ENCODE measurements around the gene RAB31.
"Not testable (repeated sequence)": the region's sequence is repeated elsewhere in the genome, so short reads cannot be mapped to it uniquely, and the experiment has no call there.

Gene RAB31

DNA sequence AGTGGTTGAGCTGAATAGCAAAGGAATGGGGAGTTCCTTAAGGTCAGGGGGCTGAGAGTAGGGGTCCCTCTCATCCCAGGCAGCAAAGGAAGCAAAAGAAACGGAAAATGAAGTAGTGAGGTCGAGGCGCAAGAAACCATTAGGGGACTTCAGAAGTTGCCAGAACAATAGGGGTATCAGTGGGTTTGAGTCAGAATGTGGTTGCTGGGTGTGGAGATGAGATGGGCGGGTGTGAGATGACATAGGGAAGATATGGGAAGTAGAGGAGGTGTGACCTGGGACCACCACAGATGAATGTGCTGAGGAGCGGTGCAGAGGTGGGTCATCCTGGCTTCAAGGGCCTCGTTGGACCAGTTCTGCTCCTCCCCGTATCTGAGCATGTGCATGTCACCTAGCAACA lies 192.6 kb downstream of the RAB31 start:
- H3K4me1 Mint-ChIP-seq: peaks cover 18% of the 10 kb centered on the region
- peak overlapping the region in 1 of 2 donors; percentile 28 for H3K27ac Mint-ChIP-seq
- H3K9me3 Mint-ChIP-seq: no peaks in the 10 kb centered on the region
- peaks cover 2% of the 10 kb centered on the region for H3K27me3 Mint-ChIP-seq
- no peak for DNase-seq
- H3K4me3 Mint-ChIP-seq: no peak overlapping the region
- ATAC-seq: no peak

DNA sequence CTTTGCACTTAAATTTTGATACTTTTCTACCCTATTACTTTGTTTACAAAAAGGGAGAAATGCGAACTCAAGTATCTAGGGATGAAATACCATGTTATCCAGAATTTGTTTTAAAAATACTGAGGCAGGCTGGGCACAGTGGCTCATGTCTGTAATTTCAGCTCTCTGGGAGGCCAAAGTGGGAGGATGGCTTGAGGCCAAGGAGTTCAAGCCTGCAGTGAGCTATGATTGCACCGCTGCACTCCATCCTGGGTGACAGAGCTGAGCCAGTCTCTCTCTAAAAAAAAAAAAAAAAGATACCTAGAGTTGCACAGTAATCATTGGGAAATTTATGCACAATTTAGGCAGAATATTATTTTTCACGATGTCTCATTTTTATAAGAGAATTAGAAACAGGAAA lies 193.3 kb downstream of the RAB31 start:
- ATAC-seq (no peak), DNase-seq (no peak)
- Mint-ChIP-seq H3K27me3 (peaks cover 9% of the 10 kb centered on the region), H3K4me3 (no peak overlapping the region), H3K4me1 (peaks cover 18% of the 10 kb centered on the region), H3K27ac (no peak overlapping the region), H3K9me3 (no peaks in the 10 kb centered on the region)

DNA sequence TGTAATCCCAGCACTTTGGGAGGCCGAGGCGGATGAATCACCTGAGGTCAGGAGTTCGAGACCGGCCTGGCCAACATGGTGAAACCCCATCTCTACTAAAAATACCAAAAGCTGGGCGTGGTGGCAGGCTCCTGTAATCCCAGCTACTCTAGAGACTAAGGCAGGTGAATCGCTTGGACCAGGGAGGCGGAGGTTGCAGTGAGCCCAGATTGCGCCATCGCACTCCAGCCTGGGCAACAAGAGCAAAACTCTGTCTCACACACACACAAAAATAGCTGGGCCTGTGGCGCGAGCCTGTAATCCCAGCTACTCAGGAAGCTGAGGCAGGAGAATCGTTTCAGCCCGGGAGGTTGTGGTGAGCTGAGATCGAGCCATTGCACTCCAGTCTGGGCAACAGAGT lies 194.2 kb downstream of the RAB31 start:
- Mint-ChIP-seq H3K27me3 (peaks cover 18% of the 10 kb centered on the region), H3K4me1 (peaks cover 18% of the 10 kb centered on the region)
- ATAC-seq, H3K9me3 Mint-ChIP-seq, DNase-seq, H3K27ac Mint-ChIP-seq, H3K4me3 Mint-ChIP-seq: not testable (repeated sequence)

DNA sequence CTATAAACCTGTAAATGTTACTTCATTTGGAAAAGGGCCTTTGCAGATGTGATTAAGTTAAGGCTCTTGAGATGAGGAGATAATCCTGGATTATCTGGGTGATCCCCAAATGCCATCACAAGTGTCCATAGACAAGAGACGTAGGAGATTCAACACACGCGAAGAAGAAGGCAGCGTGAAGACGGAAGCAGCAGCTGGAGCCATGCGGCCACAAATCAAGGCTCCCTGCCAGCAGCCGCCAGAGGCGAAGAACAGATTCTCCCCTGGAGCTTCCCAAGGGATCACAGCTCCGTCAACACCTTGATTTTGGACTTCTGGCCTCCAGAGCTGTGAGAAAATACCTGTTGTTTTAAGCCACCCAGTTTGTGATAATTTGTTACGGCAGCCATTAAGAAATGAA lies 194.7 kb downstream of the RAB31 start:
- ATAC-seq: no peak
- Mint-ChIP-seq H3K9me3 (no peaks in the 10 kb centered on the region), H3K4me1 (peaks cover 18% of the 10 kb centered on the region), H3K4me3 (no peak overlapping the region), H3K27ac (no peak overlapping the region), H3K27me3 (peaks cover 22% of the 10 kb centered on the region)
- no peak for DNase-seq

DNA sequence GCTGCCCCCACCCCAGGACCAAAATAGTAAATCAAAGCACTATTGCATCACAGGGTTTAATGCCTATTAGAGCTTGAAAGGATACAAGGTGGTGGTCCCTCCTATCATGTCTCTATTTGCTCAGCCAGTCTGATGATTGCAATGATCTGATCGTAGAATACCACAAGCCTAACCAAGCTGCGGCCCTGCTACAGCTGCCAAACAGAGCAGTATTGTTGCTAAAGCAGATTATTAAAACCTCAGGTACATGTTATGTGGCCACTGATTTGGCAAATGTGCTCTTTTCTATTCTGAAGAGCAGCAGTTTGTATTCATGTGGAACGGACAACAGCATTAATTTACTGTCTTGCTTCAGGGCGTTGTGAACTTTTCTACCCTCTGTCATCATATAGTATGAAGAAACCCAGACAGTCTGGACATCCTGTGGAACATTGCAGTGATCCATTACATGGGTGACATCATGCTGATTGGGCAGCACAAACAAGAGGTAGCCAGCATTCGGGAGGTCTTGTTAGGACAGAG lies 197.4 kb downstream of the RAB31 start:
- peaks cover 5% of the 10 kb centered on the region for H3K4me1 Mint-ChIP-seq
- no peak for ATAC-seq
- no peaks in the 10 kb centered on the region for H3K9me3 Mint-ChIP-seq
- DNase-seq: no peak
- peaks cover 22% of the 10 kb centered on the region for H3K27me3 Mint-ChIP-seq
- H3K4me3 Mint-ChIP-seq: no peak overlapping the region
- H3K27ac Mint-ChIP-seq: no peak overlapping the region

DNA sequence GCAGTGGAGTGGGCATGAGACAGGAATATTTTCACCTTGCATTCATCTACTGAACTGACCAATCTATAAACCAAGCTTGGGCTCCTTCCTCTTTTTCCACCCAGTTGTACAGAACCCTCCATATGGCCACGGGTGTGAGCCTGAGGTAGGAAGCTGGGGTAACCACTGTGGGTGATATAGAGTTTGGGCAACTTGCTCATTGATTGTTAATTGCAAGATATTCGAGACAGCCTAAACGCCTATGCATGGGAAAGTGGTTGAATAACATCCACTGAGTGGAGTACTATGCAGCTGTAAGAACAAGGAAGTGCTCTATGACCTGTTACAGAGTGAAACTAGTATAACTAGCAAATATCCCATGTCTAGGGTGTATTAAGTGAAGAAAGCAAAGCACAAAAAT lies 198.4 kb downstream of the RAB31 start:
- H3K27ac Mint-ChIP-seq: no peak overlapping the region
- H3K4me3 Mint-ChIP-seq: no peak overlapping the region
- no peaks in the 10 kb centered on the region for H3K9me3 Mint-ChIP-seq
- H3K27me3 Mint-ChIP-seq: peaks cover 22% of the 10 kb centered on the region
- ATAC-seq: no peak
- no peak for DNase-seq
- no peaks in the 10 kb centered on the region for H3K4me1 Mint-ChIP-seq

DNA sequence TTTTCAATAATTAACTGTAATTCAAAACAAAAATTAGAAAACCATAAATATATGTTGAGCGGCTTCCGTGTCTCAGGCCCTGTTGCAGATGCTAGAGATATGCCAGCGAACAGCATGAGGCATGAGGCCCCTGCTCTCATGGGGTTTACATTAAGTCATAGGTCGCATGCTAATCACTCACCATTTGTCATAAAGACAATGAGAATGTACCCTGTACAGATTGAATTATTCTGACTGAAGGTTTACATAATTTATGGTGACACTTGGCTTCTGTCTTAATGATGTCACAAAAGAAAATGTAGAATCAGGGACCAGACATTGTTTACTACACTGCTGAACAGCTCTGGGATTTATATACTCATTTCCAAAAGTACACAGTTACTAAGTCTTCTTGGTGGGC lies 199.8 kb downstream of the RAB31 start:
- peaks cover 0 to 5% of the 10 kb centered on the region in 2 donors for H3K9me3 Mint-ChIP-seq
- ATAC-seq (no peak), DNase-seq (no peak)
- H3K27ac Mint-ChIP-seq: no peak overlapping the region
- peaks cover 22% of the 10 kb centered on the region for H3K27me3 Mint-ChIP-seq
- H3K4me1 Mint-ChIP-seq: peaks cover 3% of the 10 kb centered on the region
- no peak overlapping the region for H3K4me3 Mint-ChIP-seq

DNA sequence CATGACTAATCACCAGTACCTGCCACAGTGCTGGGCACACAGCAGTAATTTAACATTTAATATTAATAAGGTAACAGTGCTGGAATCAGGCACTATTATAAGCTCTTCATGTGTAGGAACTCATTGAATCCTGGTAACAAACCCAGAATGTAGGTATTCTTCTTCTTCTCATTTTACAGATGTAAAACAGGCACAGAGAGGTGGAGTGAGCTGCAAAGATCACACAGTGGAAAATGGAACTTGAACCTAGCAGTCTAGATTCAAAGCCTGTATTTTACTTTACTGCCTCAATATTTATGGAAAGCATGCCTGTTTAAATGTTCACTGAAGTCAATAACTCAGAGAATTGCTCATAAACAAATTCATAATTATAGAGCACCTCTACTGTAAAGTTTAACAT lies 202.0 kb downstream of the RAB31 start:
- H3K27ac Mint-ChIP-seq: no peak overlapping the region
- H3K27me3 Mint-ChIP-seq: peaks cover 22% of the 10 kb centered on the region

DNA sequence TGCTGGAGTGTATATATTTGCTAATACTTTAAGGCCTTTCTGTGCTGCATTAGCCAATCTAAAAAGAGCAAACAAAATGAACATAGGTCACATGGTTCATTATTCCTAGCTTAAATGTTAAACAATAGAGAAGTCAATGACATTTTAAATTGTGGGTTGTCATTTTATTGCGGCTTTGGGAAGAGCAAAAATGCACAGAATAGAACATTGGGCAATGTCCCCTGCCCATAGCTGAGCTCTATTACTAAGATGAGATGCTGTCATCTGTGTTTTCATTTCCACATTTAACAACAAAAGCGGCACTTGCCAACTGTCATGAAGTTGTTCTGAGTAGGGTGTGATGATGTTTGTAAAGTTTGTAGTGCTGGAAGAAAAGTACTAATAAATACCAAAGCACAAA lies 202.6 kb downstream of the RAB31 start:
- peaks cover 0 to 5% of the 10 kb centered on the region in 2 donors for H3K9me3 Mint-ChIP-seq
- no peak overlapping the region for H3K4me3 Mint-ChIP-seq
- no peak overlapping the region for H3K27ac Mint-ChIP-seq
- H3K27me3 Mint-ChIP-seq: peaks cover 20% of the 10 kb centered on the region
- no peak for ATAC-seq
- DNase-seq: no peak
- peaks cover 13% of the 10 kb centered on the region for H3K4me1 Mint-ChIP-seq

More for the DNA sequence above, 202.0 kb downstream of the RAB31 start:
- ATAC-seq: no peak
- peaks cover 7% of the 10 kb centered on the region for H3K4me1 Mint-ChIP-seq
- DNase-seq: no peak
- peaks cover 0 to 5% of the 10 kb centered on the region in 2 donors for H3K9me3 Mint-ChIP-seq
- H3K4me3 Mint-ChIP-seq: no peak overlapping the region

DNA sequence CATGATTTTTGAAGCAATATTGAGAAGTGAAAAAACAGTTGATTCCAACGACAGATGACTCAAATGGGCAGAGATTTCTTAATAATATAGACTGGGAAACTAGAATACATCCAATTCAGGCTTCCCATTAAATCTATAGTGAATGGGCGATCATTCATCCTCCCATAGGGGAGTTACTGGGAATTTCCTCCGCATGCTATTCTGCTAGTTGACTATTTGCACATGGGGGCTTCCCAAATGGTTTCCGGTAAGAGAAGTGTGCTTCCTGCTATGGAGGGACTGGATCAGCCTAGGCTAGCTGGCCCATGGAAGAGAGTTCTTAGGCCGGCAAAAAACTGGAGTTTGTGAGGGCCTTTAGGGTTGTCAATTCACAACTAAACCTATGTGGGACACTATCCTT lies 203.1 kb downstream of the RAB31 start:
- H3K9me3 Mint-ChIP-seq: peaks cover 0 to 5% of the 10 kb centered on the region in 2 donors
- no peak overlapping the region for H3K4me3 Mint-ChIP-seq
- no peak for ATAC-seq
- H3K27me3 Mint-ChIP-seq: peaks cover 14% of the 10 kb centered on the region
- peaks cover 18% of the 10 kb centered on the region for H3K4me1 Mint-ChIP-seq
- no peak for DNase-seq
- H3K27ac Mint-ChIP-seq: no peak overlapping the region

Data from stimulated activated naive CD8-positive, alpha-beta T cell treated with anti-CD3 and anti-CD28 coated beads, Interleukin-15, amount 100 ng/mL, for 72 hours (primary cell).